Glutamatergic neuron (in vitro differentiated cells): ENCODE data around the gene SREBF2. TPM values are rescaled to one million over a fixed set of nuclear protein-coding genes. Genes with fewer than 3 reads are reported as not detected.

ENCODE experiments used
- DNase-seq: peaks from one replicate; pipeline ENCODE4 v3.0.0; 2022
- H3K27ac Mint-ChIP-seq: one replicate; pipeline ENCODE4 v1.8.0; 2020; ENCODE audit warnings: mild to moderate bottlenecking, mixed read lengths, inconsistent platforms; ENCODE audit not compliant: unreplicated experiment
- H3K27me3 Mint-ChIP-seq: one replicate; pipeline ENCODE4 v1.8.0; 2020; ENCODE audit warnings: mild to moderate bottlenecking, moderate library complexity, mixed read lengths, inconsistent platforms; ENCODE audit not compliant: unreplicated experiment
- H3K36me3 Mint-ChIP-seq: one replicate; pipeline ENCODE4 v1.8.0; 2020; ENCODE audit warnings: mild to moderate bottlenecking, mixed read lengths, inconsistent platforms; ENCODE audit not compliant: unreplicated experiment
- H3K4me1 Mint-ChIP-seq: one replicate; pipeline ENCODE4 v1.8.0; 2020; ENCODE audit warnings: mild to moderate bottlenecking, low read depth, mixed read lengths, inconsistent platforms; ENCODE audit not compliant: unreplicated experiment
- H3K4me3 Mint-ChIP-seq: one replicate; pipeline ENCODE4 v1.8.0; 2020; ENCODE audit warnings: mild to moderate bottlenecking, mixed read lengths, inconsistent platforms; ENCODE audit not compliant: unreplicated experiment
- H3K9me3 Mint-ChIP-seq: one replicate; pipeline ENCODE4 v1.8.0; 2020; ENCODE audit warnings: mild to moderate bottlenecking, moderate library complexity, mixed read lengths, inconsistent platforms; ENCODE audit not compliant: unreplicated experiment
- CTCF ChIP-seq: fragments of 200-600 bp; sonication (generic); IDR thresholded peaks from one replicate; pipeline ENCODE4 v1.5.0; 2021; ENCODE audit not compliant: partially characterized antibody, unreplicated experiment
- total RNA-seq: library from RNA; stranded (reverse); fragmentation: NEBNext Ultra II Directional; extraction: Animal tissue kit (Norgen Biotek cat#: 25700); gene quantifications from one replicate; pipeline ENCODE4 v1.2.1, GENCODE V29; 2021; ENCODE audit not compliant: unreplicated experiment

SREBF2 gene
- total RNA-seq, 1 donor from 2014 or later, result 291 TPM

GRCh38 chr22:41920271-41920976 is 87.5 kb downstream of the SREBF2 start:
- Mint-ChIP-seq H3K27ac (no peak overlapping the region), H3K36me3 (no peaks in the 10 kb centered on the region), H3K4me3 (no peak overlapping the region), H3K9me3 (peaks cover 5% of the 10 kb centered on the region), H3K27me3 (peaks cover 24% of the 10 kb centered on the region), H3K4me1 (peaks cover 2% of the 10 kb centered on the region)
- no peak for DNase-seq
- no peak for TF ChIP-seq CTCF

GRCh38 chr22:41922328-41922727 is 89.4 kb downstream of the SREBF2 start:
- Mint-ChIP-seq H3K36me3 (no peaks in the 10 kb centered on the region), H3K27ac (no peak overlapping the region), H3K27me3 (peaks cover 18% of the 10 kb centered on the region), H3K4me3 (no peak overlapping the region), H3K4me1 (no peaks in the 10 kb centered on the region), H3K9me3 (peaks cover 1% of the 10 kb centered on the region)
- DNase-seq, result no peak
- no peak for TF ChIP-seq CTCF

- Mint-ChIP-seq H3K36me3 (no peaks in the 10 kb centered on the region), H3K27me3 (peaks cover 20% of the 10 kb centered on the region), H3K9me3 (peaks cover 6% of the 10 kb centered on the region), H3K4me3 (no peak overlapping the region), H3K4me1 (peaks cover 3% of the 10 kb centered on the region), H3K27ac (no peak overlapping the region)
- no peak for TF ChIP-seq CTCF
- no peak for DNase-seq
Measured at GRCh38 chr22:41922940-41923594, 90.2 kb downstream of the SREBF2 start.

GRCh38 chr22:41923595-41924276 is 90.8 kb downstream of the SREBF2 start:
- Mint-ChIP-seq H3K4me3 (no peak overlapping the region), H3K9me3 (peaks cover 4% of the 10 kb centered on the region), H3K36me3 (no peaks in the 10 kb centered on the region), H3K27ac (no peak overlapping the region), H3K27me3 (peaks cover 18% of the 10 kb centered on the region), H3K4me1 (peaks cover 6% of the 10 kb centered on the region)
- TF ChIP-seq CTCF, result no peak
- DNase-seq, result no peak
